WTC11 (cell line): ENCODE measurements around the gene SAMHD1.

Experiments used
- CTCF ChIP-seq: fragments of 200-600 bp; IDR thresholded peaks from 2 replicates; pipeline ENCODE4 v1.8.0; 2022; ENCODE audit warnings: antibody characterized with exemption
- FOXJ3 ChIP-seq: sonication (generic); formaldehyde crosslinking; IDR thresholded peaks from 2 replicates; pipeline ENCODE4 v1.9.0; 2021; ENCODE audit warnings: missing genetic modification reagents, mild to moderate bottlenecking, borderline replicate concordance
- GTF2I ChIP-seq: fragments of 250-450 bp; sonication (Bioruptor Pico); conservative IDR thresholded peaks from 2 replicates; pipeline ENCODE4 v1.4.0; 2021; ENCODE audit warnings: mild to moderate bottlenecking
- NFYB ChIP-seq: sonication (generic); formaldehyde crosslinking; conservative IDR thresholded peaks from 2 replicates; pipeline ENCODE4 v1.8.0; 2022; ENCODE audit warnings: low read depth, missing genetic modification reagents
- RELA ChIP-seq: sonication (generic); formaldehyde crosslinking; IDR thresholded peaks from 2 replicates; pipeline ENCODE4 v1.8.1; 2022; ENCODE audit warnings: missing genetic modification reagents, mild to moderate bottlenecking, borderline replicate concordance
- SMAD3 ChIP-seq: sonication (generic); formaldehyde crosslinking; IDR thresholded peaks from 2 replicates; pipeline ENCODE4 v1.8.0; 2022; ENCODE audit warnings: missing genetic modification reagents, mild to moderate bottlenecking, borderline replicate concordance
- ZBTB21 ChIP-seq: sonication (generic); formaldehyde crosslinking; IDR thresholded peaks from 2 replicates; pipeline ENCODE4 v1.8.1; 2023; ENCODE audit warnings: mild to moderate bottlenecking, missing genetic modification reagents, borderline replicate concordance
- ZMAT4 ChIP-seq: fragments of 250-450 bp; sonication (Bioruptor Pico); IDR thresholded peaks from 2 replicates; pipeline ENCODE4 v1.9.0; 2021; ENCODE audit warnings: mild to moderate bottlenecking
- ZNF138 ChIP-seq: sonication (generic); formaldehyde crosslinking; conservative IDR thresholded peaks from 2 replicates; pipeline ENCODE4 v1.8.1; 2022; ENCODE audit warnings: mild to moderate bottlenecking, moderate library complexity, missing genetic modification reagents
- ZNF232 ChIP-seq: sonication (generic); formaldehyde crosslinking; IDR thresholded peaks from 2 replicates; pipeline ENCODE4 v1.8.0; 2022; ENCODE audit warnings: mild to moderate bottlenecking, missing genetic modification reagents
- ZNF281 ChIP-seq: sonication (generic); formaldehyde crosslinking; IDR thresholded peaks from 2 replicates; pipeline ENCODE4 v1.8.0; 2023; ENCODE audit warnings: mild to moderate bottlenecking, missing genetic modification reagents
- TF ChIP-seq, protein P1 (sequence below): sonication (generic); formaldehyde crosslinking; IDR thresholded peaks from 2 replicates; pipeline ENCODE4 v1.8.1; 2023; ENCODE audit warnings: mild to moderate bottlenecking, missing genetic modification reagents, moderate library complexity
- TF ChIP-seq, protein P2 (sequence below): sonication (generic); formaldehyde crosslinking; conservative IDR thresholded peaks from 2 replicates; pipeline ENCODE4 v1.8.1; 2022; ENCODE audit warnings: mild to moderate bottlenecking, missing genetic modification reagents
- TF ChIP-seq, protein P3 (sequence below): sonication (generic); formaldehyde crosslinking; IDR thresholded peaks from 2 replicates; pipeline ENCODE4 v1.8.1; 2022; ENCODE audit warnings: missing genetic modification reagents, borderline replicate concordance

GRCh38 chr20:36920334-36920730 lies 31.2 kb downstream of the SAMHD1 start:
- TF ChIP-seq CTCF = no peak
- TF ChIP-seq SMAD3 (CRISPR knock-in tag) = no peak
- TF ChIP-seq NFYB = no peak
- no peak for TF ChIP-seq ZBTB21 (CRISPR knock-in tag)
- no peak for TF ChIP-seq ZNF281
- TF ChIP-seq ZNF138 = no peak
- no peak for TF ChIP-seq GTF2I (CRISPR knock-in tag)
- TF ChIP-seq, protein P1, sequence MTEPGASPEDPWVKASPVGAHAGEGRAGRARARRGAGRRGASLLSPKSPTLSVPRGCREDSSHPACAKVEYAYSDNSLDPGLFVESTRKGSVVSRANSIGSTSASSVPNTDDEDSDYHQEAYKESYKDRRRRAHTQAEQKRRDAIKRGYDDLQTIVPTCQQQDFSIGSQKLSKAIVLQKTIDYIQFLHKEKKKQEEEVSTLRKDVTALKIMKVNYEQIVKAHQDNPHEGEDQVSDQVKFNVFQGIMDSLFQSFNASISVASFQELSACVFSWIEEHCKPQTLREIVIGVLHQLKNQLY (CRISPR knock-in tag) = no peak
- TF ChIP-seq, protein P2, sequence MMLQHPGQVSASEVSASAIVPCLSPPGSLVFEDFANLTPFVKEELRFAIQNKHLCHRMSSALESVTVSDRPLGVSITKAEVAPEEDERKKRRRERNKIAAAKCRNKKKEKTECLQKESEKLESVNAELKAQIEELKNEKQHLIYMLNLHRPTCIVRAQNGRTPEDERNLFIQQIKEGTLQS (CRISPR knock-in tag) = no peak
- no peak for TF ChIP-seq ZMAT4
- TF ChIP-seq, protein P3, sequence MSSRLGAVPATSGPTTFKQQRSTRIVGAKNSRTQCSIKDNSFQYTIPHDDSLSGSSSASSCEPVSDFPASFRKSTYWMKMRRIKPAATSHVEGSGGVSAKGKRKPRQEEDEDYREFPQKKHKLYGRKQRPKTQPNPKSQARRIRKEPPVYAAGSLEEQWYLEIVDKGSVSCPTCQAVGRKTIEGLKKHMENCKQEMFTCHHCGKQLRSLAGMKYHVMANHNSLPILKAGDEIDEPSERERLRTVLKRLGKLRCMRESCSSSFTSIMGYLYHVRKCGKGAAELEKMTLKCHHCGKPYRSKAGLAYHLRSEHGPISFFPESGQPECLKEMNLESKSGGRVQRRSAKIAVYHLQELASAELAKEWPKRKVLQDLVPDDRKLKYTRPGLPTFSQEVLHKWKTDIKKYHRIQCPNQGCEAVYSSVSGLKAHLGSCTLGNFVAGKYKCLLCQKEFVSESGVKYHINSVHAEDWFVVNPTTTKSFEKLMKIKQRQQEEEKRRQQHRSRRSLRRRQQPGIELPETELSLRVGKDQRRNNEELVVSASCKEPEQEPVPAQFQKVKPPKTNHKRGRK (CRISPR knock-in tag) = no peak
- TF ChIP-seq RELA (CRISPR knock-in tag) = no peak
- no peak for TF ChIP-seq ZNF232
- no peak for TF ChIP-seq FOXJ3 (CRISPR knock-in tag)
